GM13976 (cell line): ENCODE results near the gene C1orf50.
"Not testable (repeated sequence)": the region's sequence is repeated elsewhere in the genome, so short reads cannot be mapped to it uniquely, and the experiment has no call there.

Experiments used
- DNase-seq: peaks from one replicate; pipeline ENCODE4 v3.0.0; 2012; ENCODE audit warnings: low spot score
- CTCF ChIP-seq: IDR thresholded peaks from 2 replicates; pipeline ENCODE4 v1.5.1; 2012; ENCODE audit warnings: borderline replicate concordance, mild to moderate bottlenecking; ENCODE audit not compliant: insufficient read depth; ENCODE audit errors: extremely low read depth, missing control alignments, control extremely low read depth
- in situ Hi-C: fragments of 300-500 bp; cut with MboI; formaldehyde crosslinking; loops from one replicate; pipeline ENCODE4 v1.12.0; 2022; ENCODE audit warnings: low sequenced_read_pairs, mixed read lengths, inconsistent platforms; ENCODE audit not compliant: unreplicated experiment

Gene C1orf50

GRCh38 chr1:42766741-42767509, at the start of gene C1orf50, which contains the start of gene P3H1:
C1orf50 (plus strand) TSS chr1:42767249; CDS start chr1:42767312, 63 bp downstream.
P3H1 (minus strand) TSS chr1:42767028; CDS start chr1:42766971, 57 bp downstream.
- TF ChIP-seq CTCF = no peak
- peak; percentile 98 for DNase-seq
- in situ Hi-C loops = no loop called here

GRCh38 chr1:42720868-42721267, 46.2 kb upstream of the C1orf50 start:
- no peak for TF ChIP-seq CTCF
- DNase-seq = no peak
- in situ Hi-C loops = no loop called here

- no peak for DNase-seq
- TF ChIP-seq CTCF = no peak
- in situ Hi-C loops = no loop called here
Measured at GRCh38 chr1:42721926-42722325, 45.1 kb upstream of the C1orf50 start.

- in situ Hi-C loops, DNase-seq: not testable (repeated sequence)
Measured at GRCh38 chr1:42722403-42722802, 44.6 kb upstream of the C1orf50 start.

GRCh38 chr1:42723511-42723910, 43.5 kb upstream of the C1orf50 start:
- in situ Hi-C loops = no loop called here
- DNase-seq = no peak
- TF ChIP-seq CTCF = no peak

- DNase-seq = not testable (repeated sequence)
- in situ Hi-C loops = loop anchor here (25.0 kb wide), 1 partner anchor 389 kb away; the partner anchor contains the start of gene FOXJ3
Measured at GRCh38 chr1:42725820-42726219, 41.2 kb upstream of the C1orf50 start.

GRCh38 chr1:42730002-42730401, 37.0 kb upstream of the C1orf50 start:
- in situ Hi-C loops = loop anchor here (25.0 kb wide), 1 partner anchor 393 kb away; the partner anchor contains the start of gene FOXJ3
- no peak for DNase-seq
- TF ChIP-seq CTCF = no peak

- TF ChIP-seq CTCF = no peak
- no peak for DNase-seq
- in situ Hi-C loops = loop anchor here (25.0 kb wide), 1 partner anchor 394 kb away; the partner anchor contains the start of gene FOXJ3
Measured at GRCh38 chr1:42730988-42731387, 36.1 kb upstream of the C1orf50 start.
